Activated naive CD4-positive, alpha-beta T cell treated with anti-CD3 and anti-CD28 coated beads, Interleukin-2, amount 50 U/mL, for 24 hours (primary cell): ENCODE data around the gene ARV1.
A peak's percentile ranks its signal among the peaks of the same experiment; 100 is the strongest.
"Not testable (repeated sequence)": the region's sequence is repeated elsewhere in the genome, so short reads cannot be mapped to it uniquely, and the experiment has no call there.

Experiments
- H3K27ac Mint-ChIP-seq: one replicate; pipeline ENCODE4 v1.8.0; 2021; ENCODE audit warnings: mild to moderate bottlenecking, mixed read lengths
- H3K27me3 Mint-ChIP-seq: one replicate; pipeline ENCODE4 v1.8.0; 2021; ENCODE audit warnings: mixed read lengths
- H3K36me3 Mint-ChIP-seq: one replicate; pipeline ENCODE4 v1.8.0; 2021; ENCODE audit warnings: mixed read lengths
- H3K4me1 Mint-ChIP-seq: one replicate; pipeline ENCODE4 v1.8.0; 2021; ENCODE audit warnings: mixed read lengths
- H3K4me3 Mint-ChIP-seq: one replicate; pipeline ENCODE4 v1.8.0; 2021; ENCODE audit warnings: mild to moderate bottlenecking, mixed read lengths
- H3K9me3 Mint-ChIP-seq: one replicate; pipeline ENCODE4 v1.8.0; 2021; ENCODE audit warnings: mixed read lengths

Gene ARV1

GRCh38 chr1:231021540-231022031, 42.7 kb downstream of the ARV1 start:
- Mint-ChIP-seq H3K9me3 (no peaks in the 10 kb centered on the region), H3K4me3 (no peak overlapping the region), H3K27ac (no peak overlapping the region), H3K27me3 (no peaks in the 10 kb centered on the region), H3K36me3 (peaks cover 6% of the 10 kb centered on the region), H3K4me1 (peaks cover 17% of the 10 kb centered on the region)

DNA sequence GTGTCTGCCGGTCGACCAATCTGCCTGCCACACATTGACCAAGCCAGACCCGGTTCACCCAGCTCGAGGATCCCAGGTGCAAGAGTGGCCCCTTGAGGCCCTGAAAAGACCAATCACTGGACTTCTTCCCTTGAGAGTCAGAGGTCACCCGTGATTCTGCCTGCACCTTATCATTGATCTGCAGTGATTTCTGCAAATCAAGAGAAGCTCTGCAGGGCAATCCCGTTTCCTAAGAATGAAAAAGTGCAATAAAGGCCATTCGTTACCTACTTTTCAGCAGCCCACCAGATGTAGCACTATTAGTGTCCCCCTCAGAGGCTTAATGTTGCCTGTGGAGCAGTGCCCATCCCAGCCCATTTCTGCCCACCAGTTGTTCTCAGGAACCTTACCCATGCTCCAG, 43.6 kb downstream of the ARV1 start:
- not testable (repeated sequence) for H3K36me3 Mint-ChIP-seq, H3K4me3 Mint-ChIP-seq, H3K27me3 Mint-ChIP-seq, H3K27ac Mint-ChIP-seq, H3K9me3 Mint-ChIP-seq
- peaks cover 25% of the 10 kb centered on the region for H3K4me1 Mint-ChIP-seq

DNA sequence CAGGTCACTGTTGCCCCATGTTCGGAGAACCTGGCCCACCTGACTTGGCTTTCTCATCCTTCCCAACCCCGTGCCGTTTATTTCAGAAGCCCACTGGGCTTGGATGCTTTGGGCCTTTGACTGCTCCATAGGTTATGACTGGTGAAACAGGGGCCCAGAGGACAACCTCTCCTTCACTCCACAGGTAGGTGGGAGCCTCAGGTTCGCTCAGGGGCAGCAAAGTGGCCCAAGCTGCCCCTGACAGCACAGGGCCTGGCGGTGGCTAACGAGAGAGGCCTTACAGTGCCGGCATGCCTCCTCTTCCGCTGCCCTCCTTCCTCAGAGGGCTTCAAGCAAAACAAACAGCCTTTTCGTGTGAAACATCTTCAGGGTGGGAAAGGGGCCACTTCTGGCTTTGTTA, 44.3 kb downstream of the ARV1 start:
- Mint-ChIP-seq H3K4me3 (no peak overlapping the region), H3K36me3 (peaks cover 5% of the 10 kb centered on the region), H3K4me1 (peaks cover 28% of the 10 kb centered on the region), H3K27ac (no peak overlapping the region), H3K27me3 (no peaks in the 10 kb centered on the region), H3K9me3 (no peaks in the 10 kb centered on the region)

DNA sequence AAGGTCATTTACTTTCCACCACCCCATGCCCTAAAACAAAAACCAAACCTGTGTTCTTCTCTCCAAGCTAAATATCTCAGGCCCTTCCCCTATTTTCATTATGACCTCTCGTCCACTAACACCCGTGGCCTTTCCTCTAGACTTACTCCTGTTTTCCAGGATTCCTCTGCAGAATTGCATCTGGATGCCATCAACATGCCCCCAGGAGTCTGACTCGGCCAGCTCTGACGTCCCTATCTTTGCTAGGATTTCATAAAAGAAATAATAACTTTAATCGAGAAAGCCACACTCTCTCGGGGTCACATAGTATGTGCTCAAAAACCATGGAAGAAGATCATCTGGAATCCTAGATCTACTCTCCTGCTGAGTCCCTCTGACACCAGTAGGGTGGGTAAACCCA, 47.7 kb downstream of the ARV1 start:
- Mint-ChIP-seq H3K4me1 (peaks cover 32% of the 10 kb centered on the region), H3K27me3 (no peaks in the 10 kb centered on the region), H3K9me3 (no peaks in the 10 kb centered on the region), H3K4me3 (no peak overlapping the region), H3K36me3 (peaks cover 4% of the 10 kb centered on the region), H3K27ac (peak overlapping the region; percentile 3)

GRCh38 chr1:231027136-231027925, 48.4 kb downstream of the ARV1 start:
- peaks cover 32% of the 10 kb centered on the region for H3K4me1 Mint-ChIP-seq
- peaks cover 4% of the 10 kb centered on the region for H3K36me3 Mint-ChIP-seq
- H3K9me3 Mint-ChIP-seq: no peaks in the 10 kb centered on the region
- H3K4me3 Mint-ChIP-seq: no peak overlapping the region
- H3K27me3 Mint-ChIP-seq: no peaks in the 10 kb centered on the region
- H3K27ac Mint-ChIP-seq: no peak overlapping the region

DNA sequence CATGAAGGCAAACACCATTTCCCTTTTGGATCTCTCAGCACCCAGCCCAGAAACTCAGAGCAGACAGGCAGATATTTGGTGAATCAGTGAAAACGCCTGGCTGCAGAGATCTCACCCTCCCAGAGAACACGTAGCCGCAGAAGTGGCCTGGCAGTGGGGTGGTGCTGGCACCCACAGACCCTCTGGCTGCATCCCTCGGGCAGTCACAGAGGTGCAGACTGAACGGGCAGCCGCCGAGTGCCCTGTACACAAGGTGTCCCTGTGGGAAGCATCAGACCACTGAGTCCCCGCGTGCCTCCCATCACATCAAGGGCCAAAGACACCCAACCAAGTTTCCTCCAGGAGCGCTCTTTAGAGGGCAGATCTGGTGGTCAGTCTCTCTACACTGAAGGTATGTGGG, 49.1 kb downstream of the ARV1 start:
- H3K4me3 Mint-ChIP-seq: no peak overlapping the region
- H3K27me3 Mint-ChIP-seq: no peaks in the 10 kb centered on the region
- H3K4me1 Mint-ChIP-seq: peaks cover 37% of the 10 kb centered on the region
- H3K36me3 Mint-ChIP-seq: peaks cover 4% of the 10 kb centered on the region
- no peaks in the 10 kb centered on the region for H3K9me3 Mint-ChIP-seq
- H3K27ac Mint-ChIP-seq: no peak overlapping the region

DNA sequence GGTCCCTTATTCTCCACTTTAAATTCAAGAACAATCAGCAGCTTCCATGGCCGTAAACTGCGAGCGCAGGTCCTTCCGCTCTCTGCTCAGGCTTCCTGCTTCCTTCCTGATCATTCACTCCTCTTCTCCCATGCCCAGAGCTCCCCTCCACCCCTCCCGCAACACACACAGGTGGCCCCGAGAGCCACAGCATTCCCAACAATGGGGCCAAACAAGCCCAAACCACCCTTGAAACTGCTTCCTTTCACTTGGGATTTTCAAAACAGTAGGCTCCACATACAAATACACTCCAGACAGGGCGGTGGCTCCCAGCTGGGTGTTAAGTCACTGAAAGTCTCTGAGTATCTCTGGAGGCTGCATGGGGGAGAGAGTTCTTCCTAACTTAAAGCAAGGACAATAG, 49.8 kb downstream of the ARV1 start:
- H3K27me3 Mint-ChIP-seq: no peaks in the 10 kb centered on the region
- no peaks in the 10 kb centered on the region for H3K9me3 Mint-ChIP-seq
- H3K4me1 Mint-ChIP-seq: peaks cover 44% of the 10 kb centered on the region
- H3K4me3 Mint-ChIP-seq: no peak overlapping the region
- H3K36me3 Mint-ChIP-seq: peaks cover 4% of the 10 kb centered on the region
- H3K27ac Mint-ChIP-seq: no peak overlapping the region

DNA sequence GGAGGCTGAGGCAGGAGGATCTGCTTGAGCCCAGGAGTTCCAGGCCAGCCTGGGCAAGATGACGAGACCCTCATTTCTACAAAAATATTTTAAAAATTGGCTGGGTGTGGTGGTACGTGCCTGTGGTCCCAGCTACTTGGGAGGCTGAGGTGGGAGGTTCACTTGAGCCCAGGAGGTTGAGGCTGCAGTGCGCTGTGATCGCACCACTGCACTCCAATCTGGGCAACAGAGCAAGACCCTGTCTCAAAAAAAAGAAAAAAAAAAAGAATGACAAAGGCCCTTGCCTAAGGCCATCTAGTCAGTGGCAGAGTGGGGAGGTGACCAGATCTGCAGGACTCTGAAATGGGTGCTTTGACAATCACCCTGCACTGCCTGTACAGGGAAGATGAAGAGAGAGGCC, 50.4 kb downstream of the ARV1 start:
- not testable (repeated sequence) for H3K9me3 Mint-ChIP-seq, H3K36me3 Mint-ChIP-seq, H3K4me3 Mint-ChIP-seq, H3K27me3 Mint-ChIP-seq, H3K27ac Mint-ChIP-seq
- H3K4me1 Mint-ChIP-seq: peaks cover 48% of the 10 kb centered on the region

DNA sequence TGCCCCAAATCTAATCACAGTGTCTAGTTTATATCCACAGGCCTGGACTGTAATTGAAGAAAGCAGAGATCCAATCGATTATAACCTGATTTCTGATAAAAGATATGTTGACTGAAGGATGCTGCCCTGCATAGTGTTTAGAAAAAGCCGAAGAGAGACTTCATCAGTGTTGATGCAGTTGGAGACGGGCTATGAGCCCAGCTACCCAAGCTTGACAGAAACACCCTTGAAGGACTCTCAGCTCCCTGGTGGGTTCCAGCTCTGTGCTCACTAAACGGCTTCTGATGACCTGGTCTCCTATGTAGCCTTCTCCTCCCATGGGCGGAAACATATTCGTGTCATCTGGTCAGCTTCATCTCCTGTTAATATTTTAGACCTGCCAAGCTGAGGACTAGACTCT, 50.9 kb downstream of the ARV1 start:
- H3K36me3 Mint-ChIP-seq: peaks cover 4% of the 10 kb centered on the region
- no peaks in the 10 kb centered on the region for H3K9me3 Mint-ChIP-seq
- H3K27ac Mint-ChIP-seq: no peak overlapping the region
- no peaks in the 10 kb centered on the region for H3K27me3 Mint-ChIP-seq
- no peak overlapping the region for H3K4me3 Mint-ChIP-seq
- H3K4me1 Mint-ChIP-seq: peaks cover 48% of the 10 kb centered on the region

GRCh38 chr1:231032963-231033362, 54.1 kb downstream of the ARV1 start:
- Mint-ChIP-seq H3K4me1 (peaks cover 57% of the 10 kb centered on the region), H3K4me3 (no peak overlapping the region), H3K27me3 (no peaks in the 10 kb centered on the region), H3K9me3 (no peaks in the 10 kb centered on the region), H3K36me3 (no peaks in the 10 kb centered on the region), H3K27ac (no peak overlapping the region)

- H3K9me3 Mint-ChIP-seq: no peaks in the 10 kb centered on the region
- H3K4me3 Mint-ChIP-seq: no peak overlapping the region
- H3K36me3 Mint-ChIP-seq: no peaks in the 10 kb centered on the region
- H3K27ac Mint-ChIP-seq: no peak overlapping the region
- H3K4me1 Mint-ChIP-seq: peaks cover 58% of the 10 kb centered on the region
- no peaks in the 10 kb centered on the region for H3K27me3 Mint-ChIP-seq
Measured at GRCh38 chr1:231035799-231036198, 56.9 kb downstream of the ARV1 start.

- Mint-ChIP-seq H3K4me1 (peaks cover 59% of the 10 kb centered on the region), H3K4me3 (peak overlapping the region; percentile 34)
Measured at GRCh38 chr1:231036416-231036815, 57.5 kb downstream of the ARV1 start.

GRCh38 chr1:231037585-231038517, 59.0 kb downstream of the ARV1 start:
- no peaks in the 10 kb centered on the region for H3K36me3 Mint-ChIP-seq
- H3K4me3 Mint-ChIP-seq: peak overlapping the region; percentile 3

More at GRCh38 chr1:231036416-231036815, 57.5 kb downstream of the ARV1 start:
- H3K36me3 Mint-ChIP-seq: no peaks in the 10 kb centered on the region
- H3K27ac Mint-ChIP-seq: no peak overlapping the region
- H3K9me3 Mint-ChIP-seq: no peaks in the 10 kb centered on the region
- H3K27me3 Mint-ChIP-seq: no peaks in the 10 kb centered on the region

DNA sequence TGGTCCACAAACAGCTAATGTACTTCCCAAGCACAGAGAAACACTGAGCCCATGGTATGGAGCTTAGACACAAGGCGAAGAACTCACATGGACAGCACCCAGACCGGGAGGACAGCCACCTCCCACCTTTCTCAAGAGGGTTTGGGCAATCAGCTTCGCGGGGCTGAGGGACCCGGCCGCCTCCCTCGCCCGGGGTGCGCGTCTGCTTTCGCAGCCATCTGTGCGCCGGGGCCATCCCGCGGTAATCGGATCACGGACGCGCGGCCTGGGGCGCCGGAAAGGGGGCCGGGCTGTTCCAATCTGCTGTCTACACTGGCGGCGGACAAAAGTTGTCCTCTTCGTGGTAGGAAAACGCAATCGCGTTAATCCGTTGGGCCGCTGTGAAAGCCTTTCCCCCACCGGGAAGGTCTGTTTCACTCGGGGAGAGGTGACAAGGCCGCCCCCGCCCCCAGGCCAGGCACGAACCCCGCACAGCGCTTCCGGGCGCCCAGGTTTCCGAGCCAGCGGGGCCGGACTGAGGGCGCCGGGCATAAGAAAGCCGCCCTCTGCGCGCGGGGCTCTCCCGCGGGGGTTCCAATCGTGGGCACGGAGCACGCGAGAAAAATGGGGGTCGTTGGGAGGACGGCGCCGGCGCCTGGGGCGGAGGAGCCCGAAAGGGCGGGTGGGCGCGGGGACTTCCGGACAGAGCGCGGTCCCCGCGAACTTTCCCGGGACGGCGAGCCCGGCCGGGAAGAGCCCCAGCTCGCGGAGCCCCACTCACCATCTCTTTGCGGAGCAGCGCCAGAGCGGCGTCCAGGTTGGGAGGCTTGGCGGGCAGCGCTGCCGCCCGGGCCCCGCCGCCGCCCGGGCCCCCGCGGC, 60.5 kb downstream of the ARV1 start:
- Mint-ChIP-seq H3K4me3 (peak overlapping the region; percentile 81), H3K4me1 (peaks cover 44% of the 10 kb centered on the region), H3K27ac (no peak overlapping the region), H3K27me3 (no peaks in the 10 kb centered on the region), H3K9me3 (no peaks in the 10 kb centered on the region), H3K36me3 (no peaks in the 10 kb centered on the region)

More at GRCh38 chr1:231037585-231038517, 59.0 kb downstream of the ARV1 start:
- Mint-ChIP-seq H3K27ac (no peak overlapping the region), H3K27me3 (no peaks in the 10 kb centered on the region), H3K4me1 (peaks cover 56% of the 10 kb centered on the region), H3K9me3 (no peaks in the 10 kb centered on the region)
